GM10847 (cell line): ENCODE data around the gene SETBP1.

Experiments
- POLR2A ChIP-seq: IDR thresholded peaks from 2 replicates; pipeline ENCODE4 v1.6.1; 2011; ENCODE audit not compliant: insufficient read length; ENCODE audit errors: extremely low read depth

The SETBP1 gene

GRCh38 chr18:44927127-44927849 lies 246.6 kb downstream of the SETBP1 start:
- no peak for TF ChIP-seq POLR2A

DNA sequence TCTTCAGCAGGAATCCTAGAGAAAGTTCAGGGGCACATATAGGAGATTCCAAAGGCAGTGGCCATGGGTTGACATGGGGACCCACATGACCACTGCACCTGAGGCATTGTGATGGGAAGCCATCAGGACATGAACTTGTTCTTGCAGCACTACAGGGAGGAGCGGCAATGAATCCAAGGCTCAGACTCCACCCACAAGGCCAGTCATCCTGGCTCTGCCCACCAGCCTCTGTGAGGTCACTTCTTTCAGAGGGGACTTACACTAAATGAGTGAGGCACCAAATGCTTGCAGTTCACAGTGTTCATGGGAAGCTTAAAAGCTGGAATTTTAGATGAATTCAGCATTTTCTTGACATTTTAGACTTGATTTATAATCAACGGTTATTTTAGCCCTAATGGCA lies 254.2 kb downstream of the SETBP1 start:
- TF ChIP-seq POLR2A, result no peak

DNA sequence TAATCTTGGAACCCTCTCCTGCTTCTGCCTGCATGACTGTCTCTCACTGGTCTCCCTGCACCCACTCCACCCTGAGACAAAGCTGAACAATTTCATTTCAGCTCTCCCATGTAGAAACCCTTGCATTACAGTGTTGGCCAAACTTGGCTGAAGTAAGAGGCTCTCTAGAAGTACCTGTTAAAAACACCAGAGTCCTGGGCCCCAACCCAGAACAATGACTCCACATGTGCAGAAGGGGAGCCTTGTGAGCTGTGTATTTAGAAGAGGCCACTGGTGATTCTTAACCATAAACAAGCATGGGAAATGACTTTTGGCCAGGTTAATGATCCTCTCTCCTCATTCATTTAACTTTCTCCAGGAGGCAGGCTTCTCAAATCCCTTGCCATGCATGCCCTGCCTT lies 254.8 kb downstream of the SETBP1 start:
- no peak for TF ChIP-seq POLR2A

DNA sequence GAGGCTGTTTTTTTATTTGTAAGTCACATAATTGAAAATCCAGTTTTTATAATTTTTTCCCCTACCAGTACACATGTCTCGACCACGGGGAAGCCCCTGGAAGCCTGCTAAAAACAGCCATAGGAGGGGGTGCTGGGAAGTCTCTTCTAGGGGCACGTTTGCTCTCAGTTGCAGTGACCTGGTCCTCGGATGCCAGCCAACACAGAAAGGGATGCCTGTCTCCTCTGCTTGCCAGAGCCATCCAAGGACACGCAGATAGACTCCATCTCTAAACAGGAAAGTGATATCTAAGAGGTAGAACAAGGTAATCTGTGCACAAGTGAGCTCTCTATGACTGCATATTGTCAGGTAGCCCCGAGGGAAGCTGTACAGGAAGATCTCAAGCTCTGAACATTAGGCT lies 255.8 kb downstream of the SETBP1 start:
- TF ChIP-seq POLR2A, result no peak

- TF ChIP-seq POLR2A, result no peak
These were observed 257.5 kb downstream of the SETBP1 start for GRCh38 chr18:44937960-44938719.

- TF ChIP-seq POLR2A, result no peak
These were observed 258.3 kb downstream of the SETBP1 start for GRCh38 chr18:44938720-44939665.

DNA sequence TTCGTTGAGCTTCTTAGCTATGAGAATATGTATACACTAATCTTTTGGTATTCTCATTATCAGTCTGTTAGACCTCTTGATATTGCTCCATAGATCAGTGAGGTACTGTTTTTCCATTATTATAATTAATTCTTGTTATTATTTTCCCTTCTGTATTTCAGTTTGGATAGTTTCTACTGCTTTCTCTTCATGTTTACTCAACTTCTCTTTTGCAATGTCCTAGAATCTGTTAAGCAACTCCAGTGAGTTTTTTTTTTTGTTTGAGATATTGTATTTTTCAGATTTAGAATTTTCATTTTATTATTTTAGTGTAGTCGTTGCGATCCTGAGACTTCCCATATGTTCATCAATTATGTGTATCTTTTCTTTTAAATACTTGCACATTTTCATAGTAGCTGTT lies 260.8 kb downstream of the SETBP1 start:
- no peak for TF ChIP-seq POLR2A

GRCh38 chr18:44942073-44942472 lies 261.4 kb downstream of the SETBP1 start:
- TF ChIP-seq POLR2A, result no peak

- no peak for TF ChIP-seq POLR2A
These were observed 262.7 kb downstream of the SETBP1 start for GRCh38 chr18:44943311-44943881.

DNA sequence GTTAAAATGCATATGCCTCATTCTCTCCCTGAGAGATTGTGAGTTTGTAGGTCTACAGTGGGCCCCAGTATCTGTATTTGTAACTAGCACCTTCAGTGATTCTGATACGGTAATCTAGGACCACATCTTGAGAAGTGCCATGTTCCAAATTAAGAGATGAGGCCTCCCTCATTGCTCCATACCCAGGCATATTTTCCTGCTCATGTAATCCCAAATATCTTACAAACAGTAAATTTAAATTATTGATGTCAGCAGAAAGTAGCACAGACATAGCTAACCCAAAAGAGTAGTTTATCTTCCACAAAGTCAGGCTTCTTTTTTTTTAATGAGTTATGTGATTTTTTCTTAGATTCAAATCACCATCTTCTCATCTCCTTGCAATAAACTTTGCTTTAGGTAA lies 263.8 kb downstream of the SETBP1 start:
- TF ChIP-seq POLR2A, result no peak

DNA sequence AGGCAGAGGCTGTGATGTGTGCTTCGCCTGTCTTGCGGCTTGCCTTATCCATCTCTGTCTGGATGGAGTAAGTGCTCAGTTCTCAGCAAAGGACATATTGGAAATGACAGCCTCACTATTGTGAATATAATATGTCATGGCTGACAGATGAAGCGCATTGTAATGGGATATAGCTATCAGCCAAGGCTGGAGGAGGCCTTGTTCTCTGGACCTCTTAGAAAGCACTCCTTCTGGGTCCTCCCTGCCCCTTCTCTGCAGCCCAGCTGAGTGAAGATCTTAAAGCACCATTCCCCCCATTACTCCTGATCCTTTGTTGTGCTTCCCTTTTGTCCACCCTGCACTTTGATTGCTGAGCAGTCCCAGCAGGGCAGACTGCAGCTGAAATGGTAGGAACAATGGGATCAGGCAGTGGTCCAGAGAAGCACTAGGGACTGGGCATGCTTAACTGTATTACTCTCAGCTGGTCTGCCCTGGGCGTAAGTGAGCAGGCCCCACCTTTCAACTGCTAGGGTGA lies 265.3 kb downstream of the SETBP1 start:
- TF ChIP-seq POLR2A, result no peak

GRCh38 chr18:44946529-44947113 lies 265.9 kb downstream of the SETBP1 start:
- no peak for TF ChIP-seq POLR2A

DNA sequence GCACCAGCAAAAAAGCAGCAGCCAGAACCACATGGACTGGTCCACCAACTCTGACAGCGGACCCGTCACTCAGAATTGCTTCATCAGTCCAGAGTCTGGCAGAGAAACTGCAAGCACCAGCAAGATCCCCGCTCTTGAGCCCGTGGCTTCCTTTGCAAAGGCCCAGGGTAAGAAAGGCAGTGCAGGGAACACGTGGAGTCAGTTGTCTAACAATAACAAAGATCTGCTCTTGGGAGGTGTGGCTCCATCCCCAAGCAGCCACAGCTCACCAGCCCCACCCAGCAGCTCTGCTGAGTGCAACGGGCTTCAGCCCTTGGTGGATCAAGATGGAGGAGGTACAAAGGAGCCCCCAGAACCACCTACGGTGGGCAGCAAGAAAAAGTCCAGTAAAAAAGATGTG lies 269.3 kb downstream of the SETBP1 start:
- TF ChIP-seq POLR2A, result no peak

GRCh38 chr18:44950685-44951195 lies 270.1 kb downstream of the SETBP1 start:
- no peak for TF ChIP-seq POLR2A

DNA sequence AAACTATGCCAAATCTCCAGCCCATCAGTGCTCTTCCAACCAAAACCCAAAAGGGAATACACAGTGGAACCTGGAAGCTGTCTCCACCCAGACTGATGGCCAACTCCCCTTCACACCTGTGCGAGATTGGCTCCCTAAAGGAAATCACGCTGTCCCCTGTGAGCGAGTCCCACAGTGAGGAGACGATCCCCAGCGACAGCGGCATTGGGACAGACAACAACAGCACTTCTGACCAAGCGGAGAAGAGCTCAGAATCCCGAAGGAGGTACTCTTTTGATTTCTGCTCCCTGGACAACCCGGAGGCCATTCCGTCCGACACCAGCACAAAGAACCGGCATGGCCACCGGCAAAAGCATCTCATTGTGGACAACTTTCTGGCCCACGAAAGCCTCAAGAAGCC lies 271.1 kb downstream of the SETBP1 start:
- no peak for TF ChIP-seq POLR2A

- no peak for TF ChIP-seq POLR2A
These were observed 273.6 kb downstream of the SETBP1 start for GRCh38 chr18:44954257-44954656.
